Stomach (tissue), 9 donors: ENCODE results near the gene FARS2. TPM values are rescaled to one million over a fixed set of nuclear protein-coding genes. Genes with fewer than 3 reads are reported as not detected.

ENCODE experiments used
- DNase-seq, 2 donors: peaks; one replicate each; pipeline versions ENCODE4 v3.0.0 to v3.0.0-alpha.2; 2013 to 2019
- H3K27ac ChIP-seq, 5 donors: fragments of 200-600 bp in 4 of 5; sonication (generic) in 4 of 5; one replicate each; pipeline ENCODE4 v1.5.1; 2013 to 2019; ENCODE audit warnings: mild to moderate bottlenecking in 1 of 5, moderate library complexity in 1 of 5
- H3K27me3 ChIP-seq, 3 donors: fragments of 200-600 bp; sonication (generic); one replicate each; pipeline ENCODE4 v1.5.1; 2017 to 2019; ENCODE audit warnings: mixed run types in 1 of 3
- H3K36me3 ChIP-seq, 4 donors: fragments of 200-600 bp; sonication (generic); 1 replicate in 3 of 4; 2 replicates in 1 of 4; pipeline ENCODE4 v1.5.1; 2016 to 2019
- H3K4me1 ChIP-seq, 4 donors: fragments of 200-600 bp; sonication (generic); one replicate each; pipeline ENCODE4 v1.5.1; 2016 to 2019
- H3K4me3 ChIP-seq, 4 donors: fragments of 200-600 bp; sonication (generic) in 3 of 4; one replicate each; pipeline ENCODE4 v1.5.1; 2016 to 2019; ENCODE audit warnings: mild to moderate bottlenecking in 1 of 4
- H3K9me3 ChIP-seq, 4 donors: fragments of 200-600 bp; sonication (generic); one replicate each; pipeline ENCODE4 v1.5.1; 2016 to 2019
- CTCF ChIP-seq, 7 experiments: fragments of 450-650 bp in 4 of 7; fragments of 200-600 bp in 3 of 7; sonication (generic) in 3 of 7; IDR thresholded peaks; one replicate each; pipeline ENCODE4 v1.5.1; 2016 to 2019; ENCODE audit warnings: antibody characterized with exemption in 7 of 7, control low read depth in 2 of 7, mild to moderate bottlenecking in 1 of 7
- EP300 ChIP-seq: sonication (generic); formaldehyde crosslinking; IDR thresholded peaks from one replicate; pipeline ENCODE4 v1.6.1; 2017; ENCODE audit warnings: antibody characterized with exemption
- POLR2A ChIP-seq, 4 donors: fragments of 450-650 bp; IDR thresholded peaks; one replicate each; pipeline ENCODE4 v1.6.1; 2016; ENCODE audit warnings: antibody characterized with exemption in 4 of 4, control low read depth in 2 of 4, mild to moderate bottlenecking in 1 of 4, moderate library complexity in 1 of 4
- POLR2AphosphoS5 ChIP-seq, 3 donors: sonication (generic); formaldehyde crosslinking; IDR thresholded peaks; one replicate each; pipeline ENCODE4 v1.6.1; 2016; ENCODE audit warnings: antibody characterized with exemption in 3 of 3
- WGBS, 5 donors: extraction: QIAGEN DNeasy Blood & Tissue Kit in 3 of 5; methylation state at CpG; one replicate each; pipeline versions ENCODE4 v1.1.5 to v1.1.7; 2013 to 2018; 5-methylcytosine and 5-hydroxymethylcytosine counted together
- intact Hi-C: fragments of 100-400 bp; cut with DNase I; formaldehyde crosslinking; loops from one replicate; pipeline ENCODE4 v1.15.1; 2023; ENCODE audit warnings: low total_unique reads
- polyA plus RNA-seq, 3 donors: library from polyadenylated mRNA; stranded (reverse); fragments of 200-250 nt; gene quantifications; one replicate each; pipeline ENCODE4 v1.2.3, GENCODE V29; 2013
- total RNA-seq, 5 donors: library from RNA; depleted of rRNA; stranded (reverse); fragments of >200 nt; gene quantifications; one replicate each; pipeline versions ENCODE4 v1.1.0 to v1.2.3, GENCODE V29; 2014 to 2016
- donor health status: healthy with polysubstance abuse.
- donor health status: Bipolar disorder and iron deficiency.
- donor health status: healthy.

Gene FARS2
- total and polyA plus RNA-seq, 8 donors = 3.8 to 47.8 (median 15.9) TPM

- DNase-seq = no peak
- TF ChIP-seq POLR2A (IDR thresholded peaks at IDR 0.05) (no peak), POLR2AphosphoS5 (IDR thresholded peaks at IDR 0.05) (no peak), CTCF (IDR thresholded peaks at IDR 0.05) (no peak), EP300 (no peak)
- 81 to 89% (median 84%) methylated on average over 5 of the region's 5 CpGs for WGBS, 5 donors
- H3K9me3 ChIP-seq = no peaks in the 10 kb centered on the region
- no peak overlapping the region for H3K27ac ChIP-seq
- no peaks in the 10 kb centered on the region for H3K27me3 ChIP-seq
- H3K4me1 ChIP-seq = no peaks in the 10 kb centered on the region
- H3K4me3 ChIP-seq = no peak overlapping the region
- intact Hi-C loops = no loop called here
- H3K36me3 ChIP-seq = no peaks in the 10 kb centered on the region
These were observed 483.2 kb downstream of the FARS2 start for GRCh38 chr6:5744497-5744896.

- H3K27me3 ChIP-seq = no peaks in the 10 kb centered on the region
- no peak overlapping the region for H3K27ac ChIP-seq
- 93 to 98% (median 97%) methylated on average over 2 of the region's 2 CpGs for WGBS, 5 donors
- H3K36me3 ChIP-seq = no peaks in the 10 kb centered on the region
- no peaks in the 10 kb centered on the region for H3K4me1 ChIP-seq
- no peak overlapping the region for H3K4me3 ChIP-seq
- intact Hi-C loops = no loop called here
- H3K9me3 ChIP-seq = no peaks in the 10 kb centered on the region
- TF ChIP-seq POLR2A (IDR thresholded peaks at IDR 0.05) (no peak), CTCF (IDR thresholded peaks at IDR 0.05) (no peak), POLR2AphosphoS5 (IDR thresholded peaks at IDR 0.05) (no peak), EP300 (no peak)
- no peak for DNase-seq
These were observed 483.8 kb downstream of the FARS2 start for GRCh38 chr6:5745081-5745480.

GRCh38 chr6:5746053-5746758 is 484.9 kb downstream of the FARS2 start:
- WGBS, 5 donors = 77 to 86% (median 82%) methylated on average over 12 of the region's 12 CpGs
- Histone ChIP-seq H3K27me3 (no peaks in the 10 kb centered on the region), H3K27ac (no peak overlapping the region), H3K4me3 (no peak overlapping the region), H3K9me3 (no peaks in the 10 kb centered on the region), H3K36me3 (no peaks in the 10 kb centered on the region), H3K4me1 (no peaks in the 10 kb centered on the region)
- TF ChIP-seq CTCF (IDR thresholded peaks at IDR 0.05) (no peak), POLR2A (IDR thresholded peaks at IDR 0.05) (no peak), EP300 (no peak), POLR2AphosphoS5 (IDR thresholded peaks at IDR 0.05) (no peak)
- DNase-seq = no peak
- intact Hi-C loops = no loop called here

- H3K4me1 ChIP-seq = no peaks in the 10 kb centered on the region
- intact Hi-C loops = no loop called here
- 96 to 99% (median 97%) methylated on average over 3 of the region's 3 CpGs for WGBS, 5 donors
- DNase-seq = no peak
- no peak overlapping the region for H3K4me3 ChIP-seq
- TF ChIP-seq EP300 (no peak), CTCF (IDR thresholded peaks at IDR 0.05) (no peak), POLR2AphosphoS5 (IDR thresholded peaks at IDR 0.05) (no peak), POLR2A (IDR thresholded peaks at IDR 0.05) (no peak)
- no peaks in the 10 kb centered on the region for H3K27me3 ChIP-seq
- H3K27ac ChIP-seq = no peak overlapping the region
- H3K9me3 ChIP-seq = no peaks in the 10 kb centered on the region
- H3K36me3 ChIP-seq = no peaks in the 10 kb centered on the region
These were observed 485.4 kb downstream of the FARS2 start for GRCh38 chr6:5746759-5747130.
